H1 (cell line): ENCODE results near the gene PID1. TPM values are rescaled to one million over a fixed set of nuclear protein-coding genes. Genes with fewer than 3 reads are reported as not detected.

Experiments used
- BACH1 ChIP-seq: IDR thresholded peaks from 2 replicates; pipeline ENCODE4 v1.6.1; 2012; ENCODE audit warnings: low read length, improper control_type of control experiment
- CTBP2 ChIP-seq: IDR thresholded peaks from 2 replicates; pipeline ENCODE4 v1.7.0; 2011; ENCODE audit warnings: borderline replicate concordance, mild to moderate bottlenecking, moderate library complexity, mixed read lengths, low read length; ENCODE audit not compliant: insufficient read depth, insufficient read length
- EGR1 ChIP-seq: IDR thresholded peaks from 2 replicates; pipeline ENCODE4 v1.6.1; 2011; ENCODE audit warnings: low read depth, low read length, borderline replicate concordance
- HDAC2 ChIP-seq, 2 experiments: fragments of 300-600 bp in 1 of 2; sonication (generic) in 1 of 2; IDR thresholded peaks; 2 replicates each; pipeline ENCODE4 v1.6.1; 2011 to 2012; ENCODE audit warnings: low read depth in 2 of 2, low read length in 2 of 2, mild to moderate bottlenecking in 2 of 2, moderate library complexity in 2 of 2, borderline replicate concordance in 1 of 2, inconsistent platforms in 1 of 2
- SAP30 ChIP-seq: fragments of 300-600 bp; sonication (generic); IDR thresholded peaks from 2 replicates; pipeline ENCODE4 v1.7.1; 2012; ENCODE audit warnings: low read length, moderate library complexity, mild to moderate bottlenecking, inconsistent platforms; ENCODE audit not compliant: insufficient read depth, insufficient replicate concordance
- SIX5 ChIP-seq: IDR thresholded peaks from 2 replicates; pipeline ENCODE4 v1.6.1; 2011; ENCODE audit warnings: mild to moderate bottlenecking, low read depth, low read length
- polyA plus RNA-seq, 7 experiments: library from polyadenylated mRNA; depleted of rRNA in 3 of 7; stranded (reverse) in 5 of 7; unstranded in 2 of 7; fragments of >200 nt in 5 of 7; fragments of 200-250 nt in 2 of 7; gene quantifications; 1 replicate in 5 of 7; 2 replicates in 1 of 7; 4 replicates in 1 of 7; pipeline versions ENCODE4 v1.2.1 to v1.2.3, GENCODE V29; 2011 to 2013; ENCODE audit warnings: missing spikeins in 2 of 7, mixed read lengths in 2 of 7
- total RNA-seq: library from RNA; stranded (reverse); fragmentation: NEBNext Ultra II Directional; extraction: Animal tissue kit (Norgen Biotek cat#: 25700); gene quantifications from 2 replicates; pipeline ENCODE4 v1.2.1, GENCODE V29; 2021
- TF ChIP-seq, protein P1 (sequence below): fragments of 300-600 bp; sonication (generic); IDR thresholded peaks from 2 replicates; pipeline ENCODE4 v1.7.1; 2012; ENCODE audit warnings: low read length, moderate library complexity, mild to moderate bottlenecking, inconsistent platforms; ENCODE audit not compliant: insufficient replicate concordance

The PID1 gene
- total and polyA plus RNA-seq, 2 of the 8 experiments (the other 6 are each of a cell fraction or from before 2014, with no cell fraction given): 1.5 to 3.3 TPM

DNA sequence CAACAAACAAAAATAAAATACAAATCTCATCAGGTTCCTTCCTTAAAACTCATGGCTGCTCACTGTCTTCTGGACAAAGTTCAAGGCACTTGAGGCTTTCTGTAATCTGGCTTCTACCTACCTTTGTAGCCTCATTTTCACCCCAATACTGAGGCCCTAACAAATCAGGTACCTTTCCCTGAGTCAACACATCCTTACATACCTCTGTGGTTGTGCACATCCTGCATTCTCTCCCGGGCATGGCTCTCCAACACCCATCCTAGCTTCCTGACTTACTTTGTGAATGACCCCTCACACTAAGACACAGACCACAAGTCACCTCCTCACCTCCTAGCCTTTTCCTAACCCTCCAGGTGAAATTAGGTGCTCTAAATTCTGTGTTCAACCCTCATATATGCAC is 190.9 kb downstream of the PID1 start (continued):
- TF ChIP-seq, protein P1, sequence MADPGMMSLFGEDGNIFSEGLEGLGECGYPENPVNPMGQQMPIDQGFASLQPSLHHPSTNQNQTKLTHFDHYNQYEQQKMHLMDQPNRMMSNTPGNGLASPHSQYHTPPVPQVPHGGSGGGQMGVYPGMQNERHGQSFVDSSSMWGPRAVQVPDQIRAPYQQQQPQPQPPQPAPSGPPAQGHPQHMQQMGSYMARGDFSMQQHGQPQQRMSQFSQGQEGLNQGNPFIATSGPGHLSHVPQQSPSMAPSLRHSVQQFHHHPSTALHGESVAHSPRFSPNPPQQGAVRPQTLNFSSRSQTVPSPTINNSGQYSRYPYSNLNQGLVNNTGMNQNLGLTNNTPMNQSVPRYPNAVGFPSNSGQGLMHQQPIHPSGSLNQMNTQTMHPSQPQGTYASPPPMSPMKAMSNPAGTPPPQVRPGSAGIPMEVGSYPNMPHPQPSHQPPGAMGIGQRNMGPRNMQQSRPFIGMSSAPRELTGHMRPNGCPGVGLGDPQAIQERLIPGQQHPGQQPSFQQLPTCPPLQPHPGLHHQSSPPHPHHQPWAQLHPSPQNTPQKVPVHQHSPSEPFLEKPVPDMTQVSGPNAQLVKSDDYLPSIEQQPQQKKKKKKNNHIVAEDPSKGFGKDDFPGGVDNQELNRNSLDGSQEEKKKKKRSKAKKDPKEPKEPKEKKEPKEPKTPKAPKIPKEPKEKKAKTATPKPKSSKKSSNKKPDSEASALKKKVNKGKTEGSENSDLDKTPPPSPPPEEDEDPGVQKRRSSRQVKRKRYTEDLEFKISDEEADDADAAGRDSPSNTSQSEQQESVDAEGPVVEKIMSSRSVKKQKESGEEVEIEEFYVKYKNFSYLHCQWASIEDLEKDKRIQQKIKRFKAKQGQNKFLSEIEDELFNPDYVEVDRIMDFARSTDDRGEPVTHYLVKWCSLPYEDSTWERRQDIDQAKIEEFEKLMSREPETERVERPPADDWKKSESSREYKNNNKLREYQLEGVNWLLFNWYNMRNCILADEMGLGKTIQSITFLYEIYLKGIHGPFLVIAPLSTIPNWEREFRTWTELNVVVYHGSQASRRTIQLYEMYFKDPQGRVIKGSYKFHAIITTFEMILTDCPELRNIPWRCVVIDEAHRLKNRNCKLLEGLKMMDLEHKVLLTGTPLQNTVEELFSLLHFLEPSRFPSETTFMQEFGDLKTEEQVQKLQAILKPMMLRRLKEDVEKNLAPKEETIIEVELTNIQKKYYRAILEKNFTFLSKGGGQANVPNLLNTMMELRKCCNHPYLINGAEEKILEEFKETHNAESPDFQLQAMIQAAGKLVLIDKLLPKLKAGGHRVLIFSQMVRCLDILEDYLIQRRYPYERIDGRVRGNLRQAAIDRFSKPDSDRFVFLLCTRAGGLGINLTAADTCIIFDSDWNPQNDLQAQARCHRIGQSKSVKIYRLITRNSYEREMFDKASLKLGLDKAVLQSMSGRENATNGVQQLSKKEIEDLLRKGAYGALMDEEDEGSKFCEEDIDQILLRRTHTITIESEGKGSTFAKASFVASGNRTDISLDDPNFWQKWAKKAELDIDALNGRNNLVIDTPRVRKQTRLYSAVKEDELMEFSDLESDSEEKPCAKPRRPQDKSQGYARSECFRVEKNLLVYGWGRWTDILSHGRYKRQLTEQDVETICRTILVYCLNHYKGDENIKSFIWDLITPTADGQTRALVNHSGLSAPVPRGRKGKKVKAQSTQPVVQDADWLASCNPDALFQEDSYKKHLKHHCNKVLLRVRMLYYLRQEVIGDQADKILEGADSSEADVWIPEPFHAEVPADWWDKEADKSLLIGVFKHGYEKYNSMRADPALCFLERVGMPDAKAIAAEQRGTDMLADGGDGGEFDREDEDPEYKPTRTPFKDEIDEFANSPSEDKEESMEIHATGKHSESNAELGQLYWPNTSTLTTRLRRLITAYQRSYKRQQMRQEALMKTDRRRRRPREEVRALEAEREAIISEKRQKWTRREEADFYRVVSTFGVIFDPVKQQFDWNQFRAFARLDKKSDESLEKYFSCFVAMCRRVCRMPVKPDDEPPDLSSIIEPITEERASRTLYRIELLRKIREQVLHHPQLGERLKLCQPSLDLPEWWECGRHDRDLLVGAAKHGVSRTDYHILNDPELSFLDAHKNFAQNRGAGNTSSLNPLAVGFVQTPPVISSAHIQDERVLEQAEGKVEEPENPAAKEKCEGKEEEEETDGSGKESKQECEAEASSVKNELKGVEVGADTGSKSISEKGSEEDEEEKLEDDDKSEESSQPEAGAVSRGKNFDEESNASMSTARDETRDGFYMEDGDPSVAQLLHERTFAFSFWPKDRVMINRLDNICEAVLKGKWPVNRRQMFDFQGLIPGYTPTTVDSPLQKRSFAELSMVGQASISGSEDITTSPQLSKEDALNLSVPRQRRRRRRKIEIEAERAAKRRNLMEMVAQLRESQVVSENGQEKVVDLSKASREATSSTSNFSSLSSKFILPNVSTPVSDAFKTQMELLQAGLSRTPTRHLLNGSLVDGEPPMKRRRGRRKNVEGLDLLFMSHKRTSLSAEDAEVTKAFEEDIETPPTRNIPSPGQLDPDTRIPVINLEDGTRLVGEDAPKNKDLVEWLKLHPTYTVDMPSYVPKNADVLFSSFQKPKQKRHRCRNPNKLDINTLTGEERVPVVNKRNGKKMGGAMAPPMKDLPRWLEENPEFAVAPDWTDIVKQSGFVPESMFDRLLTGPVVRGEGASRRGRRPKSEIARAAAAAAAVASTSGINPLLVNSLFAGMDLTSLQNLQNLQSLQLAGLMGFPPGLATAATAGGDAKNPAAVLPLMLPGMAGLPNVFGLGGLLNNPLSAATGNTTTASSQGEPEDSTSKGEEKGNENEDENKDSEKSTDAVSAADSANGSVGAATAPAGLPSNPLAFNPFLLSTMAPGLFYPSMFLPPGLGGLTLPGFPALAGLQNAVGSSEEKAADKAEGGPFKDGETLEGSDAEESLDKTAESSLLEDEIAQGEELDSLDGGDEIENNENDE: no peak
- TF ChIP-seq CTBP2 (no peak), BACH1 (no peak), SIX5 (no peak), SAP30 (no peak), EGR1 (no peak), HDAC2 (IDR thresholded peaks at IDR 0.05; ENCODE audit: borderline replicate concordance in 1 of 2, low read depth in 2 of 2, low read length in 2 of 2) (no peak)
